Measurements from ENCODE around the gene LTB.

LTB gene

GRCh38 chr6:31582230-31582643 is at the start of gene LTB:
Gene LTB, minus strand, starts transcription at chr6:31582424. Its CDS starts 7 bp downstream, at chr6:31582417.
- DNase-seq = no peak

- DNase-seq = no peak
These were observed 49.6 kb upstream of the LTB start for GRCh38 chr6:31631681-31632278.

- no peak for DNase-seq
These were observed 49.0 kb upstream of the LTB start for GRCh38 chr6:31631209-31631608.

GRCh38 chr6:31630177-31630934 is 48.1 kb upstream of the LTB start:
- DNase-seq = no peak

- DNase-seq = no peak
These were observed 46.8 kb upstream of the LTB start for GRCh38 chr6:31629014-31629413.

GRCh38 chr6:31627690-31628287 is 45.6 kb upstream of the LTB start:
- no peak for DNase-seq

- no peak for DNase-seq
These were observed 44.7 kb upstream of the LTB start for GRCh38 chr6:31626952-31627351.

- no peak for DNase-seq
These were observed 41.8 kb upstream of the LTB start for GRCh38 chr6:31624070-31624469.

GRCh38 chr6:31622684-31623091 is 40.5 kb upstream of the LTB start:
- DNase-seq = no peak

- no peak for DNase-seq
These were observed 39.8 kb upstream of the LTB start for GRCh38 chr6:31621991-31622390.

GRCh38 chr6:31621320-31621939 is 39.2 kb upstream of the LTB start:
- no peak for DNase-seq

- peak; percentile 38 to 97 for DNase-seq
These were observed 38.5 kb upstream of the LTB start, which contains the start of gene PRRC2A for GRCh38 chr6:31620586-31621319. Gene PRRC2A, plus strand, starts transcription at chr6:31620715. Its CDS starts 2,075 bp downstream, at chr6:31622790.

GRCh38 chr6:31619805-31620585 is 37.8 kb upstream of the LTB start:
- peak; percentile 97 to 98 for DNase-seq

- no peak for DNase-seq
These were observed 34.8 kb upstream of the LTB start for GRCh38 chr6:31617010-31617409.

GRCh38 chr6:31615748-31616147 is 33.5 kb upstream of the LTB start:
- peak; percentile 17 to 77 for DNase-seq

- DNase-seq = no peak
These were observed 32.7 kb upstream of the LTB start, which contains the start of gene AIF1 for GRCh38 chr6:31614684-31615578. Gene AIF1, plus strand, starts transcription at chr6:31615234. Its CDS starts 96 bp downstream, at chr6:31615330.

GRCh38 chr6:31614075-31614619 is 31.9 kb upstream of the LTB start:
- no peak for DNase-seq

GRCh38 chr6:31610968-31611367 is 28.7 kb upstream of the LTB start:
- no peak for DNase-seq

- DNase-seq = no peak
These were observed 27.5 kb upstream of the LTB start for GRCh38 chr6:31609519-31610406.

Data from bone marrow (tissue), 2 donors.